Activated CD4-positive, alpha-beta T cell treated with anti-CD3 and anti-CD28 coated beads, Interleukin-2, amount 50 U/mL, for 4 hours (primary cell): ENCODE data around the gene THAP11.
"Not testable (repeated sequence)": the region's sequence is repeated elsewhere in the genome, so short reads cannot be mapped to it uniquely, and the experiment has no call there.

Experiments used
- DNase-seq, 2 experiments: peaks; one replicate each; pipeline ENCODE4 v3.0.0-alpha.2; 2020

Gene THAP11

DNA sequence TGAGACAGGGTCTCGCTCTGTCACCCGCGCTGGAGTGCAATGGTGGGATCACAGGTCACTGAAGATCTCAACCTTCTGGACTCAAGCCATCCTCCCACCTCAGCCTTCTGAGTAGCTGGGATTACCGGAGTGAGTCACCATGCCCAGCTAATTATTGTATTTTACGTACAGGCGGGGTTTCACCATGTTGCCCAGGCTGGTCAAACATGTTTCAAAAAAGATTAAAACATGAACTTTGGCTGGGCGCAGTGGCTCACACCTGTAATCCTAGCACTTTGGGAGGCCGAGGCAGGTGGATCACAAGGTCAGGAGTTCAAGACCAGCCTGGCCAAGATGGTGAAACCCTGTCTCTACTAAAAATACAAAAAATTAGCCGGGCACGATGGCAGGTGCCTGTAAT is 4.9 kb upstream of the THAP11 start:
- DNase-seq = not testable (repeated sequence)

DNA sequence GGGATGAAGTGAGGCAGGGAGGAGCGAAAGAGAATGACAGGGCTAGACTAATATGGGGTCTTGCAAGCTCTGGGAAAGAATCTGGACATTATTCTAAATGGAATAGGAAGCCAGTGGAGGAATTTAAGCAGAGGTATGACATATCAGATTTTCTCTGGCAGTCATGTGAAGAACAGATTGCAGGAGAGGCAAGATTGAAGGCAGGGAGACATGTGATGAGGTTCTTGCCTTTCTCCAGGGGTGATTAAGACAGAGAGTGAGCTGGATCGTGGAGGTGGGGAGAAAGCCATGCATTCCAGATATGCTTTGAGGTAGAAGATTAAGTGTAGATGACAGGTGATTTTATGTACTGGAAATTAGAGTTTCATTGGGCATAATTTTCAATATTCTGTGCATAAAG is 4.3 kb upstream of the THAP11 start:
- DNase-seq = no peak

DNA sequence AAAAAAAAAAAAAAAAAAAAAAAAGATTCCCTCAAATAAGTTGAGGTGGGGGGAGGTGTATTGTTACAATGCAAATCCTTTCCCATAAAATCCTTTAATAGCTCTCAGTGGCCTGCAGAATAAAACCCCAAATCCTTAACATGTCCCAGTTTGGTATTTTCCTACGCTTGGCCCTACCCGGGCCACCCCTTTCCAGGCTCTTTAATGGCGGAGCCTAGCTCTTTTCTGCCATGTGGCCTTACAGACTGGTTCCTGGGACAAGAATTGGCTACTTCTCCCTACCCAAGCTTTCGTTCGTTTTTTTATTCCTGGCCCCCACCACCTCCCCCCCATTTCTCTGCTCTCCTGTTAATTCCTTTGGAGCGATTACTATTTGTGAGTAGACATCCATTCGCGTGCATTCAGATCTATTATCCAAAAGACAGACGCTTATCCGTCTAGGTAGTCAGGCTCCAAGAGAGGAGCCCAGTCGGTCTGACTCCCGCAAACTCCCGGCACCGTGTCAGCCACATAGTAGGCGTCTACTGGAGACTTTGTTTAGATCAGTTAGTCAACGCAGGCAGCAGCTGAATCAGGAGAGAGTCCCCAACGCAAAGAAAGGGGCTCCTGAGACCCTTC is 813 bp upstream of the THAP11 start:
- no peak for DNase-seq

DNA sequence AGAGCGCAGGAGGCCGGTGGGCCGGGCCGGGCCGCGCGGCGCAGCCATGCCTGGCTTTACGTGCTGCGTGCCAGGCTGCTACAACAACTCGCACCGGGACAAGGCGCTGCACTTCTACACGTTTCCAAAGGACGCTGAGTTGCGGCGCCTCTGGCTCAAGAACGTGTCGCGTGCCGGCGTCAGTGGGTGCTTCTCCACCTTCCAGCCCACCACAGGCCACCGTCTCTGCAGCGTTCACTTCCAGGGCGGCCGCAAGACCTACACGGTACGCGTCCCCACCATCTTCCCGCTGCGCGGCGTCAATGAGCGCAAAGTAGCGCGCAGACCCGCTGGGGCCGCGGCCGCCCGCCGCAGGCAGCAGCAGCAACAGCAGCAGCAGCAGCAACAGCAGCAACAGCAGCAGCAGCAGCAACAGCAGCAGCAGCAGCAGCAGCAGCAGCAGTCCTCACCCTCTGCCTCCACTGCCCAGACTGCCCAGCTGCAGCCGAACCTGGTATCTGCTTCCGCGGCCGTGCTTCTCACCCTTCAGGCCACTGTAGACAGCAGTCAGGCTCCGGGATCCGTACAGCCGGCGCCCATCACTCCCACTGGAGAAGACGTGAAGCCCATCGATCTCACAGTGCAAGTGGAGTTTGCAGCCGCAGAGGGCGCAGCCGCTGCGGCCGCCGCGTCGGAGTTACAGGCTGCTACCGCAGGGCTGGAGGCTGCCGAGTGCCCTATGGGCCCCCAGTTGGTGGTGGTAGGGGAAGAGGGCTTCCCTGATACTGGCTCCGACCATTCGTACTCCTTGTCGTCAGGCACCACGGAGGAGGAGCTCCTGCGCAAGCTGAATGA is 606 bp downstream of the THAP11 start:
- peak; percentile 36 to 45 for DNase-seq

DNA sequence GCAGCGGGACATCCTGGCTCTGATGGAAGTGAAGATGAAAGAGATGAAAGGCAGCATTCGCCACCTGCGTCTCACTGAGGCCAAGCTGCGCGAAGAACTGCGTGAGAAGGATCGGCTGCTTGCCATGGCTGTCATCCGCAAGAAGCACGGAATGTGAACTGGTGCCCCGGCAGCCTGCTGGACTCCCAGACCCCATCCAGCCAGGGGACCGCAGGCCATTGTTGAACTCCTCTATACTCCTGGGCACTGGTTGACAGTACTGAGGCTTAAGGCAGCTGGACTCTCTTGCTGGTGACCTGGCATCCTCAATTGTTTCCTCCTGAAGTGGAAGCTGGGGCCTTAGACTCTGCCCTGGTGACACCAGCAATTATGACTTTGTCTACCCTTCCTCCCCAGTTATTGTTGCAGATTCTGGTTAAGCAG is 1.2 kb downstream of the THAP11 start:
- DNase-seq = peak in 1 of 2 experiments; percentile 30

DNA sequence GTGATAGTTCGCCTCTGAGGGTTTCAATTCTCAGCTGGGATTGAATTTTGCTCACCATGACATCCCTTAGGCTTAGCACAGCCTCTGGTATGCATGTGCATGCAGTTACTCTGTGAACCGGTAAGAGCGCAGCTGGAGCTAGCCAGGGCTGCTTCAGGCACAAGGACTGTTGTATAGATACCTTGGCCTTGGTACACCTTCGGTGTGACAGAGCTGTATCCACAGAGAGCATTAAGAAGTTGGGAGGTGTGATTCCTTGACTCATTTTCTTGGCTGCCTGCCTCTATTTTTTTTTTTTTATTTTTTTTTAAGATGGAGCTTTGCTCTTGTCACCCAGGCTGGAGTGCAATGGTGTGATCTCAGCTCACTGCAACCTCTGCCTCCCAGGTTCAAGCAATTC is 2.4 kb downstream of the THAP11 start:
- no peak for DNase-seq

DNA sequence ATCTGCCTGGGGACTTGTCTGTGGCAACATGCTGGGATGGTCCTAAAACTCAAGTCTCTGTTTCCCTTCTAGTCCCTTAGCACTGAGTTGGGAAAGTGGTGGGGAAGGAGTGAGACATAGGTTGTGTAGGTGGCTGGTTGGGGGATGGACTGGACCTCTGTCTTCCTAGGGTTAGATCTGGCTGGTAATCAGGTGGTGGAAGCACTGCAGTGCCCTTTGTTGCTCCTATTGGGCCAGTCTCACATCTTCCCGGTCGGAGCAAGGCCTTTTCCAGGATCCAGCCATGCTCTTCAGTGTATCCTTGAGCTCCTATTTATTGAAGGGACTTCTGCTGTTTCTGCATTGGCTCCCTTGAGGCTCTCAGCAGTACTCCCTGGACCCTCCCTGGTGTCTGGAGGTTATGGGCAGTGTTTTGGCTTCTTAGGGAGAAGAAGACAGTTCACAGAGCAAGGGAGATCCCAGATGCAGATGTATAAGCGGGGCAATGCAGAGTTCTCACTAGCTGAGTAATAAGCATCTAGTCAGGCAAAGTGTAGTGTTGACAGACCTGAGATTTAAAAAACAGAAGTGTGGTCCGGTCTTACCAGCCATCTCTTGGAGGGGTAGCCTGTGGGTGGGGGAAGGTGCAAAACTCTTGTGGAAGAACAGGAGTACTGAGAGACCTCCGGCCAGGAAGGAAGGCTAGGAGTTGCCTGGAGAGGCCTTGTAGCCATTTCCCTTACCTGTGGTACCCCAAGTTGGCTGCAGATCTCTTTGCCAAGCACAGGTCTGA is 3.4 kb downstream of the THAP11 start:
- DNase-seq = no peak

DNA sequence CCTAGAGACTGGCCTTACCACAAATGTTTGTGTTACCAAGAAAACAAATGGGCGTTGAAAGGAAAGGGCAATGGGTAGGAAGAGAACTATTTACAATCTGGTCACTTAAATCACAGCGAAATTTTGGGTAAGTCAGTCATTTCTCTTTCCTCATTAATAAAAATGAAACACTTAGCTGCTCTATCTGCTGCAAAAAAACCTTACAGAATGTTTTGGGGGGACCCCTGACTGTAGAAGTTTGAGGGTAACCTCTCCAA is 3.9 kb downstream of the THAP11 start:
- DNase-seq = no peak

DNA sequence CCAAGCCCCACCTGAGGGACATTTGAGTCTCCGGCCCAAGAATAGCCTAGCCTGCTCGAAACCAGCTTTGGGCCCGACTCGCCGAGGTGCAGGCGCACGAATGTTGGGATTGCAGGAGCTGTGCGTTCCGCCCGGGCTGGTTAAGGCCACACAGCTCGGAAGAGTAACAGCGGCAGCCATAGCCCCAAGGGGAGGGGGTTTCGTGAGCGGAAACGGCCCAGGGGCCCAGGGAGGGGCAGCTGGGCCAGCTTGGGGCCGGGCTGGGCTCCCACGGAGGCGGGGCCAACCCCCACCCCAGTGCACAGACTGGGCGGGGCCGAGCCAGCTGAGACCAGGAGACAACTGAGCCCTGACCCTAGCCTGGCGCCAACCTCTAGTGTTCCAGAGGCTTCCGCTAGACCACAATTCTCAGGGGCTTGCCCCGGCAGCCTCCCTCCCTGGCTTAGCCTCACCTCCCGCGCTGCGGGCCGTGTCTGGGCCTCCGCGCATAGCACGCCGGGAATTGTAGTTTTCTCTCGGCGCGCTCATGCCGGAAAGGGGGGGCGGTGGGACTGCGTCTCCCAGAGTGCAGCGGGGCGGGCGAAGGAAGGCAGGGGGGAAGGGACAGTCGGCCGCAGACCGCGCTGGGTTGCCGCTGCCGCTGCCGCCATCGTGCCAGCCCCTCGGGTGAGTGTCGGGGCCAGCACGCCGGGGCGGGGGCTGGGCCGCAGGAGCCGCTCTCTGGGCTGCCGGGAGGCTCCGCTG is 4.4 kb downstream of the THAP11 start, which contains the start of gene NUTF2:
Gene NUTF2 (plus strand): TSS at position 614 of the 744 bp plus-strand sequence. CDS start 18,198 bp downstream, outside the sequence.
- DNase-seq = peak; percentile 94

DNA sequence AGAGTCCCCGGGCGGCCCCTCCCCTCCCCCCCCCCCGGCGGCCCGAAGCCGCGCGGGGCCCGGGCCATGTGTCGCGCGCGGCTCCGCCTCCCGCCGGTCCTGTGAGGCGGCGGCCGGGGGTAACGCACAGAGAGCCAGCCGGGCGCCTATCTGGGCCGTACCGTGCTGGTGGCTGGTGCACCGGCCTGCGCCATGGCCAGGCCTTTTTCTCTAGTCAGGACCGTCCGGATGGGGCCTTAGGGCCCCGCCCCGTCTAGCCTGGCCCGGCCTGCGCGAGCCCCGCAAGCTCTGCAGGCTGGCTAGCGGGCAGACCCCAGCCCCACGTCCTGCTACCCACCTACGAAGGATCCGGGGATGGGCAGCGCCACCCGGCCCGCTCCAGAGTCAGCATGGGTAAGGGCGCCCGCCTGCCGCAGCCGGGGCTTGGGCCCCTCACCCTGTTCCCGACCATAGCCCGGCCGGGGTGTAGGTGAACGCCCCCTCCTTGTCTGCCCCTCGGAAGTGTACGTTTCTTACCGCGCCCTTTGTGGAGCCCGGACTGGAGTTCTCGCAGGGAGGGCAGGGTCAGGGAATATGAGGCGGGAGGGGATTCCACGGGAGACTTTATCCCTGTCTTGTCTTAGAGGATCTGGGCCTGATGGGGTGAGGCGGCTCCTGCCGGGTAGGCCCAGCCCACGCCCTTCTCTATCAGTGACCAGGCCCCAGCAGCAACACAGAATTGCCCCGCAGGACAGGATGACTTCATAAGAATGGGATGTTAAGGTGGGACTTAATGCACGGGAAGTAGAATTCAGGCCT is 5.1 kb downstream of the THAP11 start, which contains the start of gene CENPT:
Gene CENPT (minus strand): TSS at position 630 of the 798 bp plus-strand sequence. CDS start 13,834 bp downstream, outside the sequence.
- DNase-seq = peak in 1 of 2 experiments; percentile 10

DNA sequence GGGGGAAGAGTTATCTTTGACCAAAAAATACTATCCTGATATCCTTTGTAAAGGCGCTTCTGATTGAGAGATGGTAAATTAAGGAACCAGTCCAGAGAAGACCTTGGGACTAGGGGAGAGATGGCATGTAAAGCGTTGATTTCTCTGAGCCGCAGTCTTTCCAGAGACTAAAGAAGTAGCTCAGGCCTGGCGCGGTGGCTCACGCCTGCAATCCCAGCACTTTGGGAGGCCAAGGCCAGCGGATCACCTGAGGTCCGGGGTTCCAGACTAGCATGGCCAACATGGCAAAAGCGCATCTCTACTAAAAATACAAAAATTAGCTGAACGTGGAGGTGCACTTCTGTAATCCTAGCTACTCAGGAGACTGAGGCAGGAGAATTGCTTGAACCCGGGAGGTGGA is 6.0 kb downstream of the THAP11 start:
- no peak for DNase-seq

DNA sequence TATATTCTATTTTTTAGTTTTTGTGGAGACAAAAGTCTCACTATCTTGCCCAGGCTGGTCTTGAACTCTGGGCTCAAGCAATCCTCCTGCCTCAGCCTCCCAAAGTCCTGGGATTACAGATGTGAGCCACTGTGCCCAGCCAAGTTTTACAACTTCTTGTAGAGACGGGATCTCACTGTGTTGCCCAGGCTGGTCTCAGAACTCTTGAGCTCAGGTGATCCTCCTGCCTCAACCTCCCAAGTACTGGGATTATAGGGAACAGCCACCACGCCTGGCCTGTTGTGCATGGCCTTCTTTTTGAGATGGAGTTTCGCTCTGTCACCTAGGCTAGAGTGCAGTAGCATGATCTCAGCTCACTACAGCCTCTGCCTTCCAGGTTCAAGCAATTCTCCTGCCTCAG is 11.6 kb downstream of the THAP11 start:
- DNase-seq = no peak

DNA sequence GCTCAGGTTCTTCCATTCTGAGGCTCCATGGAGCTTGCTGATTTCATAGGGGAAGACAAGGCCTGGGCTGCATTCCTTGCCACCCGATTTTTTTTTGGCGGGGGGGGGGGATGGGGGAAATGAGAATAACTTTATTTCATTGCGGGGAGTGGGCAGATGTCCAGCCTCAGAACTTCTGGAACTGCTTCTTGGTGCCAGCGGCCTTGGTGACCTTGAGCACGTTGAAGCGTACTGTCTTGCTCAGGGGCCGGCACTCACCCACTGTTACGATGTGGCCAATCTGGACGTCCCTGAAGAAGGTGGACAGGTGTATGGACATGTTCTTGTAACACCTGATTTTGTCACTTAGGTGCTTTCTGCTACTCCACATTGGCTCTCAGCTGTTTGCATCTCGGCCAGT is 13.7 kb downstream of the THAP11 start:
- DNase-seq = no peak

DNA sequence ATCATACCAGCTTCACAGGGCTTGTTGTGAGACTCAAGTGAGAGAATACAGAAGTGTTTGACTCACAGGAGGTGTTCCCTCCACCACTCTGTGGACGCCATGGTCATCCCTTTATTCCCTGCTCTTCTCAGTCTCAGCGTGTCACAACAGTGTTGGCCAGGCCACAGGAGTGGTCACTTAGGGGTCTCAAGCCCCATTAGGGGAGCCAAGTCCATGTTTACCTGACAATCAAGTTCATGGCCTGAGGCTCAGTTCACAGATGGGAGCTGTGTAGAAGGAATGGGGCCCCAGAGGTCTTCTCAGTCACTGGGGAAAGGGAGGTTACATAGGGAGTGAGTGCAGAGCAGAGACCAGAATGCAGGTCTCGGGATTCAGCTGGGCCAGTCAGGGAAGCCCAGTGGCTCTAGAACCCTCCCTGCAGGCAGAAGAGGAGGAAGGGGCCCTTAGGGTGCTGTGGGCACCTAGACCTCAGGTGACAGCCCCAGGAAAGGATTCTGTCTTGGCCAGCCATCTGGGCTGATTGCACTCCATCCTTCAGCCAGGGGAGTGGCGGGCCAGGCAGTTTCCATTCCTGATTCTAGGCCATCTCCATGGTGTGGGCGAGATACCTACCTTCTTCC is 14.9 kb downstream of the THAP11 start:
- no peak for DNase-seq

DNA sequence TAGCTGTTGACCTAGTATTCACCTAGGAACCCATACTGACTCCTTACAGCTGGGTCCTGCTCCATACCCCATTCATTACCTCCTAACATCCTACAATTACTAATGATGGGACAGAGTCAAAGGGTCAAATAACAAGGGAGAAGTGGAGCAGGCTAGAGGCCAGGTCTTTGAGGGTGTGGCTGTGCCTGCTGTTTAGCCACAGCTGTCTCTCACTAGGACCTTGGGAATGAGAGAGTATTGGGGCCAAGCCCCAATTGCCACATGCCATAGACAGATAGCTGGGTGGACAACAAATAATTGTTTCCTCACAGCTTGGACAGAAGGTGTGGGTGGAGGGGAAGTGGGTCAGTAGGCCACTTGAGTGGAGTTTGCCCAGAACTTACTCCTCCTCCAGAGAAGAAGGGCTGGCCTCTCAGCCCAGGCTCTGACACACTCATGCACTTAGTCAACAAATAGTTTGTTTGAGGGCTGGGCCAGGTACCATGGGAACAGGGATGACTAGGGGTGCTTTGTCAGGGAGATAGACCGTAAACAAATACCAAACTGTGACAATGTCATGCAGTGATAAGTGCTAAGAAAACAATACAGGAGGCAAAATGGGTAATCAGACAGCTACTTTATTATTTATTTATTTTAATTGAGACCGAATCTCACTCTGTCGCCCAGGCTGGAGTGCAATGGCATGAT is 15.6 kb downstream of the THAP11 start:
- peak in 1 of 2 experiments; percentile 36 for DNase-seq

DNA sequence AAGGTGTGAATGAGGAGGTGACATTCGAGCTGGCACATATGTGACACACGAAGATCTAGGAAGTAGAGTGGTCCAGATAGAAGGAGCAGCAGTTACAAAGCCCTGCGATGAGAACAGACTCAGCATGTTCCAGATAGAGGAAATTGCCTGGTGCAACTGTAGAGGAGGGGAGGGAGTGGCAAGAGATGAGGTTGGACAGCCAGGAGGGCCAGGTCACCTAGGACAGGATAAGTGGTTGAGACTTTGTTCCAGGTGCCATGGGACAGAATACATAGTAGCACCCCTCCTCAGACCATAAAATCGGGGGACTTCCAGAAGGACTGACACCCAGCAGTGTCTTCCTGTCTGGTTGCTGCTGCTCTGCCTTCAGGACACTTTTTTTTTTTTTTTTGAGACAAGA is 16.4 kb downstream of the THAP11 start:
- no peak for DNase-seq

DNA sequence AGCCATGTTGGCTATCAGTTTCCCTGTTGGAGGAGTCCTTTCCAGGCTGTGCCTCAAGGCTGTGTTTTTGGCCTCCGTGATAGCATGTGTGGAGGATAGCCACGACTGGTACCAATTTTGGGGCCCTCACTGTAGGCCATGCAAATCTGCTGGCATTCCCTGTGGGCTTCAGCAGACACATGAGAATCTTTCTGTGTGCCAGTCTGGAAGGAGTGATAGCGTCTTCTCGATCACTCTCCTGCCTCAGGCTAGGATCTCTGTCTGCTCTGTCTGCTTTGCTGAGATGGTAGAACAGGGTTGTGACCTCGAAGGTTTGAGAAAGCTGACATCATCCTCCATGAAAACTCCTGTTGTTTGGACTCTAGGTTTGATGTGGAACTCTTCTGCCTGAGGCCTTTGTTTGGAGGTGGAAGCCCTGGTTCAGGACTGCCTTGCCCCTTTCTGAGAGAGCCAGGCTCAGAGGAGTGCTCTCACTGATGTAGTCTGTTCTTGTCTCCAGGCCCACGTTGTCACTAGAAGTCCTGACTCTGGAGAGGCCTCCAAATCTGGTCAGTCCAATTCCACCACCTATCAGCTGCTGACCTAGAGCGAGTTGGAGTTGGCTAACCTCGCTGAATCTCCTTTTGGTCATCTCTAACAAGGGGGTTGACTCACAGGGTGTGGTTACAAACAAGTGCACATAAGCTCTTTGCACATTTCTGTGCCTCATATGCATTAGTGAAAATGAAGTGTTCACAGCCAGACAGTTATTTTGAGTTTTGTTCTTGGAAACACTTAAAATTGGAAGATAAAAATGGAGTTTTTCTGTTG is 18.7 kb downstream of the THAP11 start:
- no peak for DNase-seq

DNA sequence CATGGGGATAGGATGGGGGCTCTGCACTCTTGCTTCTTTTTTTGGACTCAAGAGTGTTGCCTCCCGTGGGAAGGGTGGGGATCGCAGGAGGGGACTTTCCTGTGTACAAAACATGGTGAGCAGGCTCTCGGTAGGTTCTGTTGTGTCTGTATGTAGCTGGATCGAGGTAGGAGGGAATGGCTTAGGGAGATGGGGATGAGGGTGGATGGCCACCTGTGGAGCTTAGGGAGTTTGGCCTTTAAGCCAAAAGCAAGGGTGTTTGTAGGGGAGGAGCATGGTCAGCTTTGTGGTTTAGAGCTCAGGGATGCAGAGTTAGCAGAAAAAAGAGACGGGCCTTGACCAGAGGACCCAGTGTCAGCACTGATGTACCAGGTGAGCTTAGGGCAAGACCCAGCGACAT is 19.8 kb downstream of the THAP11 start:
- no peak for DNase-seq

DNA sequence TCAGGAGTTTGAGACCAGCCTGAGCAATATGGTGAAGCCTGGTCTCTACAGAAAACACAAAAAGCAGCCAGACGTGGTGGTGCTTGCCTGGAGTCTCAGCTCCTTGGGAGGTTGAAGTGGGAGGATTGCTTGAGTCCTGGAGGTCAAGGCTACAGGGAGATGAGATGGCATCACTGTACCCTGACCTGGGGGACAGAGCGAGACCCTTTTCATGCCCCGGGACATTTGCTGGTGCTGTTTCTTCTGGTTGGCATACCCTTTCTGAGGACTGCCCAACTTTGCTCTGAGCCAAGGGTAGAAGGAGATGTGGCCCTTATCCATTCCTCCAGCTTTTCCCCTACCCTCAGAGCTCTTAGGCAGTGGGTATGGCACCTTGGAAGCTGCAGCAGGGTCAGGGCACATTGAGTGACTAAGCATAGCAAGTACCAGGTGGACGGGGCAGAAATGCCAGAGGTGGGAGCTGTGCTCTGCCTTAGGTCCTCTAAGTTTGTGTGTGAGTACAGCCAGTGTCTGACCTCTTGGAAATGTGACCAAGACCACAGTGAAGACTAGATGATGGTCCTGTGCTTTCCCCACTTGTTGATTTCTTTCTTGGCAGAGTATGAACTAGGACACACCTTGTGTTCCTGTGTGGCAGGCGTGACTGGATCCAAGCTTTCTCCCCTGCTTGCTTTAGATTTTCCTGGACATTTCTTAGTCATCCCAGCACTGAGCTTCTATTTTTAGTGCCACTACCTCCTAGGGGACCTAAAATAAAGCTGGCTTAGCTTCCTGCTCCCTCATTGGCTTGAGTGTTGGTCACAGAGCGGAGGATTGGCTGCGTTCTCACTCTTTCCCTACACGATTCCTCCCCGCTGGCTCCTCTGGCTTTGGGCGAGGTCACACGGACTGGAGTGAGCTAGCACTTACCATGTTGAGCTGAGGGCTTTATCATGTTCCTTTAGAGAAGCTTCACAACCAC is 20.8 kb downstream of the THAP11 start:
- no peak for DNase-seq
